OCI-LY7 (cell line): ENCODE data around the gene PARD3B. TPM values are rescaled to one million over a fixed set of nuclear protein-coding genes. Genes with fewer than 3 reads are reported as not detected.

Source experiments
- BruUV-seq: library from RNA; stranded (reverse); fragments of 400-500 nt; replicated peaks from 2 replicates; lab custom pipeline; 2021; lab: Mats Ljungman, UMichigan
- CTCF ChIA-PET: fragments of 300-600 bp; sonication (Branson Sonifier 250); formaldehyde crosslinking; loops from one replicate; lab custom pipeline; 2022; ENCODE audit warnings: antibody characterized with exemption; ENCODE audit not compliant: unreplicated experiment; lab: Charles Lee
- POLR2A ChIA-PET: fragments of 300-600 bp; sonication (Branson Sonifier 250); formaldehyde crosslinking; loops from one replicate; lab custom pipeline; 2022; ENCODE audit warnings: antibody characterized with exemption; lab: Charles Lee
- DNase-seq: peaks from one replicate; pipeline ENCODE4 v3.0.0-alpha.2; 2015; ENCODE audit warnings: low spot score
- H2AFZ ChIP-seq: fragments of 200-600 bp; sonication (generic), shearing (Covaris generic); 2 replicates; pipeline ENCODE4 v1.6.1; 2014; ENCODE audit warnings: mild to moderate bottlenecking, antibody characterized with exemption, low read length, moderate library complexity
- H3K27ac ChIP-seq: fragments of 200-600 bp; sonication (generic); 2 replicates; pipeline ENCODE4 v1.5.1; 2014; ENCODE audit warnings: mixed run types, low read depth, mild to moderate bottlenecking, moderate library complexity, low read length, inconsistent platforms; ENCODE audit not compliant: poor library complexity, severe bottlenecking
- H3K36me3 ChIP-seq: fragments of 200-600 bp; sonication (generic); 2 replicates; pipeline ENCODE4 v1.6.1; 2014; ENCODE audit warnings: mild to moderate bottlenecking, antibody characterized with exemption, low read length, moderate library complexity, mixed read lengths; ENCODE audit not compliant: insufficient read depth
- H3K4me1 ChIP-seq: fragments of 200-600 bp; sonication (generic); 2 replicates; pipeline ENCODE4 v1.5.1; 2014; ENCODE audit warnings: mild to moderate bottlenecking, low read length; ENCODE audit not compliant: insufficient read depth, poor library complexity, severe bottlenecking
- H3K4me2 ChIP-seq: fragments of 200-600 bp; sonication (generic); 2 replicates; pipeline ENCODE4 v1.6.1; 2014; ENCODE audit warnings: mild to moderate bottlenecking, low read length
- H3K4me3 ChIP-seq: fragments of 200-600 bp; sonication (generic); 2 replicates; pipeline ENCODE4 v1.5.1; 2014; ENCODE audit warnings: mild to moderate bottlenecking, low read depth, low read length; ENCODE audit not compliant: poor library complexity, severe bottlenecking
- H3K79me2 ChIP-seq: fragments of 200-600 bp; sonication (generic); 2 replicates; pipeline ENCODE4 v1.6.1; 2016; ENCODE audit warnings: low read depth, mild to moderate bottlenecking, low read length, moderate library complexity, mixed read lengths; ENCODE audit not compliant: insufficient read depth
- H3K9me2 ChIP-seq: fragments of 200-600 bp; sonication (generic); 2 replicates; pipeline ENCODE4 v1.6.1; 2016; ENCODE audit warnings: mild to moderate bottlenecking, low read length, mixed read lengths; ENCODE audit not compliant: insufficient read depth
- H3K9me3 ChIP-seq: fragments of 200-600 bp; sonication (generic); 2 replicates; pipeline ENCODE4 v1.6.1; 2014; ENCODE audit warnings: mild to moderate bottlenecking, mixed run types, low read length, mixed read lengths
- H4K20me1 ChIP-seq: fragments of 200-600 bp; sonication (generic); 2 replicates; pipeline ENCODE4 v1.6.1; 2014; ENCODE audit warnings: mild to moderate bottlenecking, antibody characterized with exemption, low read length, moderate library complexity, mixed read lengths; ENCODE audit not compliant: insufficient read depth
- EZH2phosphoT487 ChIP-seq: fragments of 200-600 bp; sonication (generic); IDR thresholded peaks from 2 replicates; pipeline ENCODE4 v1.6.1; 2018; ENCODE audit warnings: low read depth, borderline replicate concordance, mild to moderate bottlenecking, mixed run types, antibody characterized with exemption, low read length, moderate library complexity, mixed read lengths
- intact Hi-C: fragments of 100-400 bp; cut with micrococcal nuclease; formaldehyde crosslinking; loops from one replicate; pipeline ENCODE4 v1.10.0; 2022; ENCODE audit not compliant: unreplicated experiment
- total RNA-seq, 2 experiments: library from RNA; depleted of rRNA in 1 of 2; stranded (reverse); fragments of >200 nt in 1 of 2; shearing (Covaris generic) in 1 of 2; gene quantifications; 2 replicates each; pipeline ENCODE4 v1.2.3, GENCODE V29; 2014 to 2022
- TF ChIP-seq, protein P1 (sequence below): fragments of 200-600 bp; sonication (generic); conservative IDR thresholded peaks from 2 replicates; pipeline ENCODE4 v1.5.1; 2014; ENCODE audit warnings: mild to moderate bottlenecking, antibody characterized with exemption, low read length, moderate library complexity, mixed read lengths

PARD3B gene
- total RNA-seq, 2 experiments from 2014 or later = not detected

DNA sequence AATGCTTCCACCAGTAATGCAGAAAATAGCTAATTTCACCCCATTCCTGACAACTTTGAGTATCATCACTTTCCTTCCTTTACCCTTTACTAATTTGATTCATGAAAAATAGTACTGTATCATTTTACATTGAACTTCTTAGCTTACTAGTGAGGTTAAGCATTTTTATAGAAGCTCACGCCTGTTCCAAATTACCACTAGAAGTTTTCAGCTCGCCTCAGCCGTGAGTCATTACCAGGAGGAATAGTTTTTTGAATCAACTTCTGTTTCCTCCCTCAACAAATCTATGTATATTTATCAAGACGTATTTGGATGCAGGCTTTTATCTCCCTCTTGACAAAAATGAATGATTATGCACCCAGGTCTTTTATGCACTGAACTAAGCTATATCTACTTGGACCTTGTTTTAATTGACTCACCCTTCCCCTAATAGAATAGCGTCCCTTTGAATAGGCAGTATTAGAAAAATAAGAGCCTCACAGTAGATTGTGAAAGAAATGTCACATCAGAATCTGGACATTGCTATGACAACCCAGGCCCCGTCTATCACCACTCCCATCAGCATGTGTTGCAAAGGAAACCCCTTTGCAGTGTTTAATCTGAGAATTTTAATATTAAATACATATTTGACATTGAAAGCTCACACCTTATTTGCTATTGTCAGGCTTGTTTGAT, 929.6 kb downstream of the PARD3B start:
- DNase-seq = no peak
- TF ChIP-seq, protein P1, sequence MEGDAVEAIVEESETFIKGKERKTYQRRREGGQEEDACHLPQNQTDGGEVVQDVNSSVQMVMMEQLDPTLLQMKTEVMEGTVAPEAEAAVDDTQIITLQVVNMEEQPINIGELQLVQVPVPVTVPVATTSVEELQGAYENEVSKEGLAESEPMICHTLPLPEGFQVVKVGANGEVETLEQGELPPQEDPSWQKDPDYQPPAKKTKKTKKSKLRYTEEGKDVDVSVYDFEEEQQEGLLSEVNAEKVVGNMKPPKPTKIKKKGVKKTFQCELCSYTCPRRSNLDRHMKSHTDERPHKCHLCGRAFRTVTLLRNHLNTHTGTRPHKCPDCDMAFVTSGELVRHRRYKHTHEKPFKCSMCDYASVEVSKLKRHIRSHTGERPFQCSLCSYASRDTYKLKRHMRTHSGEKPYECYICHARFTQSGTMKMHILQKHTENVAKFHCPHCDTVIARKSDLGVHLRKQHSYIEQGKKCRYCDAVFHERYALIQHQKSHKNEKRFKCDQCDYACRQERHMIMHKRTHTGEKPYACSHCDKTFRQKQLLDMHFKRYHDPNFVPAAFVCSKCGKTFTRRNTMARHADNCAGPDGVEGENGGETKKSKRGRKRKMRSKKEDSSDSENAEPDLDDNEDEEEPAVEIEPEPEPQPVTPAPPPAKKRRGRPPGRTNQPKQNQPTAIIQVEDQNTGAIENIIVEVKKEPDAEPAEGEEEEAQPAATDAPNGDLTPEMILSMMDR = no peak
- TF ChIP-seq EZH2phosphoT487 = no peak
- H3K4me2 ChIP-seq = no peak overlapping the region
- H3K36me3 ChIP-seq = no peaks in the 10 kb centered on the region
- intact Hi-C loops = no loop called here
- no peaks in the 10 kb centered on the region for H3K9me2 ChIP-seq
- no peak overlapping the region for H3K4me3 ChIP-seq
- no TSS peak for BruUV-seq
- POLR2A ChIA-PET = interaction anchor here (0.6 to 1.0 kb wide), 2 partner anchors 31 to 80 kb away, joined by 3 read pairs; no protein-coding TSS in a partner anchor
- CTCF ChIA-PET = no interaction called here
- H3K27ac ChIP-seq = no peak overlapping the region
- H3K4me1 ChIP-seq = no peaks in the 10 kb centered on the region
- H2AFZ ChIP-seq = no peak overlapping the region
- H4K20me1 ChIP-seq = no peaks in the 10 kb centered on the region
- H3K79me2 ChIP-seq = no peaks in the 10 kb centered on the region
- H3K9me3 ChIP-seq = no peaks in the 10 kb centered on the region

DNA sequence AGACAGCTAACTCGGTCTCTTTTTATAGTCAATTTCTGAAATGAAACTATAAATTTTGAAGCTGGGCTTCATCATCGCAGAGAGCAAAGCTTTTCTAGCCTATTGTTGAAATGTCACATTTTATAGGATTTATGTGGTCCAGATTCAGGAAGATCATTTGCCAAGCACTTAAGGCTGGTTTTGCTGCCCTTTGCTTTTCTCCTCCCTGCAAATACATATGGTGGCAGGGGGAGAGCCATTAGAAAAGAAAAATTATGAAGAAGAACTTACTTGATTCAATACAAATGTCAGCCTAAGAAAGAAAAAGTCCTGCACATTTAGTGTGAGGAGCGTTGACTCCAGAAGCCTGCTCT, 930.1 kb downstream of the PARD3B start:
- H2AFZ ChIP-seq = no peak overlapping the region
- BruUV-seq = no TSS peak
- TF ChIP-seq EZH2phosphoT487 = no peak
- TF ChIP-seq, protein P1 = no peak
- no peak overlapping the region for H3K27ac ChIP-seq
- H3K9me3 ChIP-seq = no peaks in the 10 kb centered on the region
- H3K4me1 ChIP-seq = no peaks in the 10 kb centered on the region
- no peaks in the 10 kb centered on the region for H3K79me2 ChIP-seq
- intact Hi-C loops = no loop called here
- H3K4me3 ChIP-seq = no peak overlapping the region
- CTCF ChIA-PET = interaction anchor here (1.0 kb wide), 1 partner anchor 8 kb away, joined by 3 read pairs; no protein-coding TSS in a partner anchor
- POLR2A ChIA-PET = interaction anchor here (0.6 kb wide), 1 partner anchor 80 kb away, joined by 3 read pairs; no protein-coding TSS in a partner anchor
- H3K36me3 ChIP-seq = no peaks in the 10 kb centered on the region
- no peak overlapping the region for H3K4me2 ChIP-seq
- DNase-seq = no peak
- no peaks in the 10 kb centered on the region for H3K9me2 ChIP-seq
- no peaks in the 10 kb centered on the region for H4K20me1 ChIP-seq

- ChIA-PET CTCF (no interaction called here), POLR2A (no interaction called here)
- Histone ChIP-seq H3K36me3 (no peaks in the 10 kb centered on the region), H3K9me2 (no peaks in the 10 kb centered on the region), H3K4me3 (no peak overlapping the region), H3K79me2 (no peaks in the 10 kb centered on the region), H4K20me1 (no peaks in the 10 kb centered on the region), H3K4me2 (no peak overlapping the region), H3K4me1 (no peaks in the 10 kb centered on the region), H2AFZ (no peak overlapping the region), H3K27ac (no peak overlapping the region), H3K9me3 (no peaks in the 10 kb centered on the region)
- intact Hi-C loops = no loop called here
- no peak for TF ChIP-seq EZH2phosphoT487
- TF ChIP-seq, protein P1 = no peak
- no TSS peak for BruUV-seq
- DNase-seq = no peak
Observed at GRCh38 chr2:205477016-205477705, 931.9 kb downstream of the PARD3B start.
